CD4-positive, CD25-positive, alpha-beta regulatory T cell (primary cell): ENCODE measurements around the gene SHFL. TPM values are rescaled to one million over a fixed set of nuclear protein-coding genes. Genes with fewer than 3 reads are reported as not detected.
A peak's percentile ranks its signal among the peaks of the same experiment; 100 is the strongest.

ENCODE experiments used
- ATAC-seq, 2 donors: fragments of 150-1000 bp; cut with Tn5 transposase; one replicate each; pipeline ENCODE4 v1.10.0; 2021; ENCODE audit warnings: low read depth in 2 of 2, moderate number of reproducible peaks in 2 of 2, moderate library complexity in 1 of 2
- DNase-seq, 3 donors: peaks; one replicate each; pipeline versions ENCODE4 v3.0.0 to v3.0.0-alpha.2; 2012 to 2022; ENCODE audit warnings: mixed read lengths in 1 of 3
- H3K27ac ChIP-seq: one replicate; pipeline ENCODE4 v1.7.0; 2013; ENCODE audit warnings: mild to moderate bottlenecking, low read length; ENCODE audit not compliant: insufficient read depth, poor library complexity, severe bottlenecking
- H3K27me3 ChIP-seq: one replicate; pipeline ENCODE4 v1.7.0; 2013; ENCODE audit warnings: low read length; ENCODE audit not compliant: control insufficient read depth, insufficient read depth
- H3K36me3 ChIP-seq: one replicate; pipeline ENCODE4 v1.7.0; 2013; ENCODE audit warnings: mild to moderate bottlenecking, low read length, moderate library complexity; ENCODE audit not compliant: control insufficient read depth, insufficient read depth
- H3K4me1 ChIP-seq: 2 replicates; pipeline ENCODE4 v1.7.0; 2013; ENCODE audit warnings: mild to moderate bottlenecking, low read length; ENCODE audit not compliant: insufficient read depth, control insufficient read depth, poor library complexity, severe bottlenecking
- H3K4me3 ChIP-seq: one replicate; pipeline ENCODE4 v1.7.0; 2013; ENCODE audit warnings: low read depth, mild to moderate bottlenecking, low read length, moderate library complexity
- H3K9me3 ChIP-seq, 2 experiments: 1 replicate in 1 of 2; 2 replicates in 1 of 2; pipeline ENCODE4 v1.7.0; 2013; ENCODE audit warnings: low read length in 2 of 2, mild to moderate bottlenecking in 1 of 2, moderate library complexity in 1 of 2; ENCODE audit not compliant: control insufficient read depth in 2 of 2
- H3K27ac Mint-ChIP-seq, 3 donors: one replicate each; pipeline ENCODE4 v1.8.0; 2020 to 2022; ENCODE audit warnings: mild to moderate bottlenecking in 3 of 3, mixed read lengths in 3 of 3, moderate library complexity in 2 of 3
- H3K27me3 Mint-ChIP-seq: one replicate; pipeline ENCODE4 v1.8.0; 2022; ENCODE audit warnings: mild to moderate bottlenecking, mixed read lengths
- H3K36me3 Mint-ChIP-seq: one replicate; pipeline ENCODE4 v1.8.0; 2020; ENCODE audit warnings: mixed read lengths
- H3K4me1 Mint-ChIP-seq, 4 donors: one replicate each; pipeline ENCODE4 v1.8.0; 2020 to 2022; ENCODE audit warnings: mixed read lengths in 4 of 4, mild to moderate bottlenecking in 1 of 4
- H3K4me3 Mint-ChIP-seq, 4 donors: one replicate each; pipeline ENCODE4 v1.8.0; 2020 to 2022; ENCODE audit warnings: mild to moderate bottlenecking in 4 of 4, mixed read lengths in 4 of 4, moderate library complexity in 3 of 4
- H3K9me3 Mint-ChIP-seq, 7 donors: one replicate each; pipeline ENCODE4 v1.8.0; 2020 to 2022; ENCODE audit warnings: mixed read lengths in 7 of 7, mild to moderate bottlenecking in 3 of 7, moderate library complexity in 2 of 7
- polyA plus RNA-seq, 4 donors: library from polyadenylated mRNA; unstranded; fragments of 300-500 nt; fragmentation: Illumina TruSeq; gene quantifications; one replicate each; pipeline ENCODE4 v1.2.3, GENCODE V29; 2021
- total RNA-seq: library from RNA; stranded (reverse); gene quantifications from one replicate; pipeline ENCODE4 v1.2.3, GENCODE V29; 2022

Gene SHFL
- total and polyA plus RNA-seq, 5 donors from 2014 or later, result 28.0 to 93.2 (median 29.1) TPM

GRCh38 chr19:10139952-10140351, 53.8 kb downstream of the SHFL start:
- Histone ChIP-seq H3K27me3 (no peaks in the 10 kb centered on the region), H3K27ac (no peak overlapping the region), H3K36me3 (peaks cover 63% of the 10 kb centered on the region), H3K4me1 (peaks cover 44% of the 10 kb centered on the region), H3K4me3 (no peak overlapping the region), H3K9me3 (no peaks in the 10 kb centered on the region)
- H3K4me3 Mint-ChIP-seq, result no peak overlapping the region
- no peak overlapping the region for H3K27ac Mint-ChIP-seq
- H3K27me3 Mint-ChIP-seq, result no peaks in the 10 kb centered on the region
- H3K36me3 Mint-ChIP-seq, result peaks cover 23% of the 10 kb centered on the region
- H3K9me3 Mint-ChIP-seq, result peaks cover 0 to 1% (median 0%) of the 10 kb centered on the region in 7 donors
- no peak for ATAC-seq
- H3K4me1 Mint-ChIP-seq, result peaks cover 6 to 45% (median 15%) of the 10 kb centered on the region in 4 donors
- DNase-seq, result no peak

GRCh38 chr19:10141479-10141878, 55.4 kb downstream of the SHFL start:
- no peaks in the 10 kb centered on the region for H3K27me3 Mint-ChIP-seq
- Histone ChIP-seq H3K27ac (peak overlapping the region; percentile 96), H3K9me3 (no peaks in the 10 kb centered on the region), H3K36me3 (peaks cover 62% of the 10 kb centered on the region), H3K4me3 (no peak overlapping the region), H3K27me3 (no peaks in the 10 kb centered on the region), H3K4me1 (peaks cover 49% of the 10 kb centered on the region)
- DNase-seq (no peak), ATAC-seq (no peak)
- H3K9me3 Mint-ChIP-seq, result peaks cover 0 to 1% (median 0%) of the 10 kb centered on the region in 7 donors
- H3K4me3 Mint-ChIP-seq, result peak overlapping the region in 2 of 4 donors; percentile 44 to 58
- peak overlapping the region; percentile 99 to 100 (median 100) for H3K27ac Mint-ChIP-seq
- H3K4me1 Mint-ChIP-seq, result peaks cover 6 to 52% (median 15%) of the 10 kb centered on the region in 4 donors
- H3K36me3 Mint-ChIP-seq, result peaks cover 32% of the 10 kb centered on the region

- DNase-seq, result no peak
- peaks cover 6 to 52% (median 15%) of the 10 kb centered on the region in 4 donors for H3K4me1 Mint-ChIP-seq
- H3K4me1 ChIP-seq, result peaks cover 49% of the 10 kb centered on the region
- no peaks in the 10 kb centered on the region for H3K27me3 Mint-ChIP-seq
- peaks cover 0 to 1% (median 0%) of the 10 kb centered on the region in 7 donors for H3K9me3 Mint-ChIP-seq
- H3K36me3 Mint-ChIP-seq, result peaks cover 35% of the 10 kb centered on the region
- H3K27ac Mint-ChIP-seq, result peak overlapping the region; percentile 99 to 100 (median 100)
- H3K9me3 ChIP-seq, result no peaks in the 10 kb centered on the region
- ATAC-seq, result no peak
- peak overlapping the region; percentile 58 to 94 (median 88) for H3K4me3 Mint-ChIP-seq
- peak overlapping the region; percentile 96 for H3K27ac ChIP-seq
- peak overlapping the region; percentile 68 for H3K4me3 ChIP-seq
- H3K36me3 ChIP-seq, result peaks cover 62% of the 10 kb centered on the region
- no peaks in the 10 kb centered on the region for H3K27me3 ChIP-seq
These were observed 55.9 kb downstream of the SHFL start for GRCh38 chr19:10141973-10142372.

Other genes starting within 250 kb of the SHFL start
- gene OLFM2, start 149.8 kb upstream of the SHFL start, total RNA-seq, result 7.7 TPM
- 10 to 100 TPM; 14.2 to 22.4 (median 14.6) TPM for gene OLFM2, start 149.8 kb upstream of the SHFL start, polyA plus RNA-seq
- 2.1 TPM for gene COL5A3, start 75.8 kb upstream of the SHFL start, total RNA-seq
- under 1 TPM in 1 of 4 donors, not detected in 3; 0.35 TPM for gene COL5A3, start 75.8 kb upstream of the SHFL start, polyA plus RNA-seq
- not detected for gene RDH8, start 72.8 kb upstream of the SHFL start, total RNA-seq
- not detected for gene RDH8, start 72.8 kb upstream of the SHFL start, polyA plus RNA-seq
- 0.30 TPM for gene ANGPTL6, start 16.4 kb downstream of the SHFL start, total RNA-seq
- under 1 TPM; 0.18 to 0.53 (median 0.22) TPM for gene ANGPTL6, start 16.4 kb downstream of the SHFL start, polyA plus RNA-seq
- gene PPAN, start 20.0 kb downstream of the SHFL start, total RNA-seq, result 62.2 TPM
- gene PPAN, start 20.0 kb downstream of the SHFL start, polyA plus RNA-seq, result 10 to 100 TPM; 14.1 to 29.2 (median 21.7) TPM
- gene P2RY11, start 25.4 kb downstream of the SHFL start, total RNA-seq, result 23.0 TPM
- 1 to 10 TPM in 3 of 4 donors, under 1 TPM in 1; 0.64 to 2.2 (median 1.6) TPM for gene P2RY11, start 25.4 kb downstream of the SHFL start, polyA plus RNA-seq
- gene EIF3G, start 33.6 kb downstream of the SHFL start, total RNA-seq, result 328 TPM
- gene EIF3G, start 33.6 kb downstream of the SHFL start, polyA plus RNA-seq, result 100 to 1,000 TPM; 243 to 257 (median 253) TPM
- 259 TPM for gene DNMT1, start 108.6 kb downstream of the SHFL start, total RNA-seq
- 100 to 1,000 TPM in 1 of 4 donors, 10 to 100 TPM in 3; 78.8 to 103 (median 97.6) TPM for gene DNMT1, start 108.6 kb downstream of the SHFL start, polyA plus RNA-seq
- 20.9 TPM for gene S1PR2, start 145.0 kb downstream of the SHFL start, total RNA-seq
- 1 to 10 TPM; 2.9 to 3.8 (median 3.2) TPM for gene S1PR2, start 145.0 kb downstream of the SHFL start, polyA plus RNA-seq
- gene MRPL4, start 165.9 kb downstream of the SHFL start, total RNA-seq, result 37.0 TPM
- 10 to 100 TPM; 24.9 to 36.6 (median 32.4) TPM for gene MRPL4, start 165.9 kb downstream of the SHFL start, polyA plus RNA-seq
- gene ICAM1, start 184.8 kb downstream of the SHFL start, total RNA-seq, result 13.7 TPM
- 1 to 10 TPM; 4.8 to 8.2 (median 6.9) TPM for gene ICAM1, start 184.8 kb downstream of the SHFL start, polyA plus RNA-seq
- 0.67 TPM for gene ICAM4, start 200.6 kb downstream of the SHFL start, total RNA-seq
- under 1 TPM; 0.20 to 0.67 (median 0.41) TPM for gene ICAM4, start 200.6 kb downstream of the SHFL start, polyA plus RNA-seq
- 0.20 TPM for gene ICAM5, start 203.6 kb downstream of the SHFL start, total RNA-seq
- gene ICAM5, start 203.6 kb downstream of the SHFL start, polyA plus RNA-seq, result not detected
- 2.8 TPM for gene ZGLP1, start 223.5 kb downstream of the SHFL start, total RNA-seq
- under 1 TPM in 1 of 4 donors, not detected in 3; 0.32 TPM for gene ZGLP1, start 223.5 kb downstream of the SHFL start, polyA plus RNA-seq
- 3.5 TPM for gene FDX2, start 229.7 kb downstream of the SHFL start, total RNA-seq
- 10 to 100 TPM; 13.1 to 16.5 (median 13.5) TPM for gene FDX2, start 229.7 kb downstream of the SHFL start, polyA plus RNA-seq
- gene RAVER1, start 247.2 kb downstream of the SHFL start, total RNA-seq, result 39.0 TPM
- gene RAVER1, start 247.2 kb downstream of the SHFL start, polyA plus RNA-seq, result 10 to 100 TPM; 10.6 to 13.6 (median 10.7) TPM